HUES6 (cell line): Measurements from ENCODE around the gene ZDHHC14.

Experiments used
- H3K27ac ChIP-seq: 2 replicates; pipeline ENCODE4 v1.7.0; 2013; ENCODE audit warnings: low read depth, mild to moderate bottlenecking, low read length, inconsistent platforms
- H3K27me3 ChIP-seq: 2 replicates; pipeline ENCODE4 v1.6.1; 2013; ENCODE audit warnings: low read length; ENCODE audit not compliant: control insufficient read depth, insufficient read depth
- H3K36me3 ChIP-seq: 2 replicates; pipeline ENCODE4 v1.6.1; 2013; ENCODE audit warnings: low read length; ENCODE audit not compliant: control insufficient read depth, insufficient read depth
- H3K4me1 ChIP-seq: 2 replicates; pipeline ENCODE4 v1.6.1; 2013; ENCODE audit warnings: low read length; ENCODE audit not compliant: control insufficient read depth, insufficient read depth
- H3K4me3 ChIP-seq: 2 replicates; pipeline ENCODE4 v1.5.1; 2013; ENCODE audit warnings: low read depth, low read length
- H3K9ac ChIP-seq: one replicate; pipeline ENCODE4 v1.6.1; 2013; ENCODE audit warnings: mild to moderate bottlenecking, low read length
- H3K9me3 ChIP-seq: 2 replicates; pipeline ENCODE4 v1.6.1; 2013; ENCODE audit warnings: low read depth, low read length; ENCODE audit not compliant: control insufficient read depth, insufficient read depth

ZDHHC14 gene

GRCh38 chr6:157632821-157633220, 251.8 kb downstream of the ZDHHC14 start:
- H3K9me3 ChIP-seq, result no peaks in the 10 kb centered on the region
- H3K9ac ChIP-seq, result no peak overlapping the region
- H3K4me3 ChIP-seq, result no peak overlapping the region

GRCh38 chr6:157634546-157634945, 253.6 kb downstream of the ZDHHC14 start:
- peaks cover 10% of the 10 kb centered on the region for H3K4me1 ChIP-seq
- no peaks in the 10 kb centered on the region for H3K36me3 ChIP-seq
- H3K27ac ChIP-seq, result no peak overlapping the region
- H3K9ac ChIP-seq, result no peak overlapping the region
- no peaks in the 10 kb centered on the region for H3K27me3 ChIP-seq
- H3K4me3 ChIP-seq, result no peak overlapping the region
- H3K9me3 ChIP-seq, result no peaks in the 10 kb centered on the region

More at GRCh38 chr6:157632821-157633220, 251.8 kb downstream of the ZDHHC14 start:
- no peaks in the 10 kb centered on the region for H3K27me3 ChIP-seq
- no peak overlapping the region for H3K27ac ChIP-seq
- no peaks in the 10 kb centered on the region for H3K36me3 ChIP-seq
- H3K4me1 ChIP-seq, result peaks cover 20% of the 10 kb centered on the region

GRCh38 chr6:157635388-157636244, 254.6 kb downstream of the ZDHHC14 start:
- Histone ChIP-seq H3K27me3 (no peaks in the 10 kb centered on the region), H3K4me3 (no peak overlapping the region), H3K4me1 (peaks cover 8% of the 10 kb centered on the region), H3K36me3 (no peaks in the 10 kb centered on the region), H3K9ac (no peak overlapping the region), H3K9me3 (no peaks in the 10 kb centered on the region), H3K27ac (no peak overlapping the region)

- no peaks in the 10 kb centered on the region for H3K27me3 ChIP-seq
- no peaks in the 10 kb centered on the region for H3K36me3 ChIP-seq
- H3K4me1 ChIP-seq, result peaks cover 8% of the 10 kb centered on the region; the same call in 1 of the 2 replicates
- H3K9me3 ChIP-seq, result no peaks in the 10 kb centered on the region
- H3K9ac ChIP-seq, result no peak overlapping the region
- no peak overlapping the region for H3K27ac ChIP-seq
- no peak overlapping the region for H3K4me3 ChIP-seq
These were observed 256.5 kb downstream of the ZDHHC14 start for GRCh38 chr6:157637516-157637915.

GRCh38 chr6:157637941-157638662, 257.1 kb downstream of the ZDHHC14 start:
- H3K36me3 ChIP-seq, result no peaks in the 10 kb centered on the region
- H3K4me3 ChIP-seq, result no peak overlapping the region
- no peaks in the 10 kb centered on the region for H3K9me3 ChIP-seq
- peaks cover 8% of the 10 kb centered on the region; the same call in 1 of the 2 replicates for H3K4me1 ChIP-seq
- no peak overlapping the region for H3K9ac ChIP-seq
- H3K27me3 ChIP-seq, result no peaks in the 10 kb centered on the region
- H3K27ac ChIP-seq, result no peak overlapping the region

GRCh38 chr6:157638779-157639178, 257.8 kb downstream of the ZDHHC14 start:
- Histone ChIP-seq H3K9me3 (no peaks in the 10 kb centered on the region), H3K27me3 (no peaks in the 10 kb centered on the region), H3K4me1 (peaks cover 8% of the 10 kb centered on the region; the same call in 1 of the 2 replicates), H3K9ac (no peak overlapping the region), H3K4me3 (no peak overlapping the region), H3K27ac (no peak overlapping the region), H3K36me3 (no peaks in the 10 kb centered on the region)

- no peak overlapping the region for H3K27ac ChIP-seq
- no peak overlapping the region for H3K4me3 ChIP-seq
- H3K36me3 ChIP-seq, result no peaks in the 10 kb centered on the region
- no peaks in the 10 kb centered on the region for H3K9me3 ChIP-seq
- no peak overlapping the region for H3K9ac ChIP-seq
- peaks cover 3% of the 10 kb centered on the region; the same call in 1 of the 2 replicates for H3K4me1 ChIP-seq
- no peaks in the 10 kb centered on the region for H3K27me3 ChIP-seq
These were observed 259.9 kb downstream of the ZDHHC14 start for GRCh38 chr6:157640746-157641451.

- Histone ChIP-seq H3K27me3 (no peaks in the 10 kb centered on the region), H3K9ac (no peak overlapping the region), H3K9me3 (no peaks in the 10 kb centered on the region), H3K4me3 (no peak overlapping the region), H3K36me3 (no peaks in the 10 kb centered on the region), H3K27ac (no peak overlapping the region), H3K4me1 (no peaks in the 10 kb centered on the region)
These were observed 260.8 kb downstream of the ZDHHC14 start for GRCh38 chr6:157641837-157642236.

- H3K4me1 ChIP-seq, result no peaks in the 10 kb centered on the region
- H3K9me3 ChIP-seq, result no peaks in the 10 kb centered on the region
- H3K4me3 ChIP-seq, result no peak overlapping the region
- no peak overlapping the region for H3K27ac ChIP-seq
- H3K36me3 ChIP-seq, result no peaks in the 10 kb centered on the region
- H3K27me3 ChIP-seq, result no peaks in the 10 kb centered on the region
- H3K9ac ChIP-seq, result no peak overlapping the region
These were observed 261.7 kb downstream of the ZDHHC14 start for GRCh38 chr6:157642736-157643135.

- no peak overlapping the region for H3K4me3 ChIP-seq
- H3K9ac ChIP-seq, result no peak overlapping the region
- H3K27ac ChIP-seq, result no peak overlapping the region
- no peaks in the 10 kb centered on the region for H3K27me3 ChIP-seq
- no peaks in the 10 kb centered on the region for H3K9me3 ChIP-seq
- peaks cover 8% of the 10 kb centered on the region; the same call in 1 of the 2 replicates for H3K4me1 ChIP-seq
- H3K36me3 ChIP-seq, result no peaks in the 10 kb centered on the region
These were observed 263.2 kb downstream of the ZDHHC14 start for GRCh38 chr6:157644043-157644810.
